DOHH2 (cell line): ENCODE results near the gene NID1.

Source experiments
- H3F3A ChIP-seq: fragments of 200-600 bp; sonication (generic), shearing (Covaris generic); 2 replicates; pipeline ENCODE4 v1.6.0; 2016; ENCODE audit warnings: antibody characterized with exemption, mild to moderate bottlenecking; ENCODE audit not compliant: control insufficient read depth, insufficient read depth
- H3K27ac ChIP-seq: fragments of 200-600 bp; sonication (generic); 2 replicates; pipeline ENCODE4 v1.5.1; 2014; ENCODE audit warnings: low read depth, mild to moderate bottlenecking, low read length, moderate library complexity
- H3K27me3 ChIP-seq: fragments of 200-600 bp; sonication (generic); 2 replicates; pipeline ENCODE4 v1.6.1; 2014; ENCODE audit warnings: mild to moderate bottlenecking, low read length, mixed read lengths; ENCODE audit not compliant: control insufficient read depth
- H3K36me3 ChIP-seq: fragments of 200-600 bp; sonication (generic); 2 replicates; pipeline ENCODE4 v1.6.1; 2014; ENCODE audit warnings: mild to moderate bottlenecking, low read length, moderate library complexity, mixed read lengths; ENCODE audit not compliant: control insufficient read depth
- H3K4me1 ChIP-seq: fragments of 200-600 bp; sonication (generic); 2 replicates; pipeline ENCODE4 v1.6.1; 2014; ENCODE audit warnings: mild to moderate bottlenecking, low read length, mixed read lengths; ENCODE audit not compliant: control insufficient read depth
- H3K4me2 ChIP-seq: fragments of 200-600 bp; sonication (generic); 2 replicates; pipeline ENCODE4 v1.6.0; 2014; ENCODE audit warnings: mild to moderate bottlenecking, low read length, moderate library complexity
- H3K4me3 ChIP-seq: fragments of 200-600 bp; sonication (generic); 2 replicates; pipeline ENCODE4 v1.5.1; 2014; ENCODE audit warnings: mild to moderate bottlenecking, low read length, mixed read lengths
- H3K79me2 ChIP-seq: fragments of 200-600 bp; sonication (generic); 2 replicates; pipeline ENCODE4 v1.6.1; 2014; ENCODE audit warnings: mild to moderate bottlenecking, low read length, mixed read lengths; ENCODE audit not compliant: control insufficient read depth
- H3K9me2 ChIP-seq: fragments of 200-600 bp; sonication (generic); replicated peaks from 2 replicates; pipeline ENCODE4 v1.6.1; 2014; ENCODE audit warnings: mild to moderate bottlenecking, low read length, mixed read lengths; ENCODE audit not compliant: control insufficient read depth
- H3K9me3 ChIP-seq: fragments of 200-600 bp; sonication (generic); 2 replicates; pipeline ENCODE4 v1.6.1; 2014; ENCODE audit warnings: antibody characterized with exemption, low read length, mixed read lengths; ENCODE audit not compliant: control insufficient read depth, insufficient read depth
- H4K20me1 ChIP-seq: fragments of 200-600 bp; sonication (generic); 2 replicates; pipeline ENCODE4 v1.6.0; 2014; ENCODE audit warnings: low read depth, mild to moderate bottlenecking, antibody characterized with exemption, low read length, moderate library complexity; ENCODE audit not compliant: control insufficient read depth, insufficient read depth
- CTCF ChIP-seq: fragments of 200-600 bp; sonication (generic); IDR thresholded peaks from one replicate; pipeline ENCODE4 v1.5.1; 2014; ENCODE audit warnings: antibody characterized with exemption, mild to moderate bottlenecking, low read depth, low read length; ENCODE audit not compliant: poor library complexity, severe bottlenecking
- EZH2phosphoT487 ChIP-seq: fragments of 200-600 bp; sonication (generic); IDR thresholded peaks from 2 replicates; pipeline ENCODE4 v1.6.1; 2017; ENCODE audit warnings: borderline replicate concordance, mild to moderate bottlenecking, antibody characterized with exemption, low read length, moderate library complexity, mixed read lengths

The NID1 gene

GRCh38 chr1:235941876-235942624, 122.8 kb downstream of the NID1 start:
- TF ChIP-seq CTCF (no peak), EZH2phosphoT487 (no peak)
- Histone ChIP-seq H3K4me2 (no peak overlapping the region), H3K4me1 (peaks cover 8% of the 10 kb centered on the region), H3K36me3 (no peaks in the 10 kb centered on the region), H3K27me3 (no peaks in the 10 kb centered on the region; the same call in 1 of the 2 replicates), H3K4me3 (no peak overlapping the region), H3F3A (no peaks in the 10 kb centered on the region), H4K20me1 (no peaks in the 10 kb centered on the region), H3K9me2 (no peaks in the 10 kb centered on the region), H3K79me2 (no peaks in the 10 kb centered on the region), H3K27ac (no peak overlapping the region), H3K9me3 (no peaks in the 10 kb centered on the region)

GRCh38 chr1:235940285-235940684, 124.6 kb downstream of the NID1 start:
- H3K27me3 ChIP-seq: peaks cover 8% of the 10 kb centered on the region
- no peak for TF ChIP-seq EZH2phosphoT487
- no peak for TF ChIP-seq CTCF
- no peak overlapping the region for H3K27ac ChIP-seq
- H3K79me2 ChIP-seq: no peaks in the 10 kb centered on the region
- H3K9me2 ChIP-seq: no peaks in the 10 kb centered on the region
- no peaks in the 10 kb centered on the region for H4K20me1 ChIP-seq
- H3K4me2 ChIP-seq: no peak overlapping the region
- no peak overlapping the region for H3K4me3 ChIP-seq
- peaks cover 8% of the 10 kb centered on the region for H3K4me1 ChIP-seq
- H3F3A ChIP-seq: no peaks in the 10 kb centered on the region
- no peaks in the 10 kb centered on the region for H3K36me3 ChIP-seq
- H3K9me3 ChIP-seq: no peaks in the 10 kb centered on the region

GRCh38 chr1:235939480-235939775, 125.5 kb downstream of the NID1 start:
- no peaks in the 10 kb centered on the region for H4K20me1 ChIP-seq
- no peak overlapping the region for H3K4me2 ChIP-seq
- H3K79me2 ChIP-seq: no peaks in the 10 kb centered on the region
- TF ChIP-seq CTCF (no peak), EZH2phosphoT487 (no peak)
- no peaks in the 10 kb centered on the region for H3K9me2 ChIP-seq
- peaks cover 8% of the 10 kb centered on the region for H3K4me1 ChIP-seq
- H3K27me3 ChIP-seq: peaks cover 11% of the 10 kb centered on the region
- no peak overlapping the region for H3K27ac ChIP-seq
- no peaks in the 10 kb centered on the region for H3K36me3 ChIP-seq
- no peaks in the 10 kb centered on the region for H3F3A ChIP-seq
- H3K4me3 ChIP-seq: no peak overlapping the region
- no peaks in the 10 kb centered on the region for H3K9me3 ChIP-seq
